Glutamatergic neuron (in vitro differentiated cells): Measurements from ENCODE around the gene PAAF1. TPM values are rescaled to one million over a fixed set of nuclear protein-coding genes. Genes with fewer than 3 reads are reported as not detected.

Source experiments
- DNase-seq: peaks from one replicate; pipeline ENCODE4 v3.0.0; 2022
- H3K27ac Mint-ChIP-seq: one replicate; pipeline ENCODE4 v1.8.0; 2020; ENCODE audit warnings: mild to moderate bottlenecking, mixed read lengths, inconsistent platforms; ENCODE audit not compliant: unreplicated experiment
- H3K27me3 Mint-ChIP-seq: one replicate; pipeline ENCODE4 v1.8.0; 2020; ENCODE audit warnings: mild to moderate bottlenecking, moderate library complexity, mixed read lengths, inconsistent platforms; ENCODE audit not compliant: unreplicated experiment
- H3K36me3 Mint-ChIP-seq: one replicate; pipeline ENCODE4 v1.8.0; 2020; ENCODE audit warnings: mild to moderate bottlenecking, mixed read lengths, inconsistent platforms; ENCODE audit not compliant: unreplicated experiment
- H3K4me1 Mint-ChIP-seq: one replicate; pipeline ENCODE4 v1.8.0; 2020; ENCODE audit warnings: mild to moderate bottlenecking, low read depth, mixed read lengths, inconsistent platforms; ENCODE audit not compliant: unreplicated experiment
- H3K4me3 Mint-ChIP-seq: one replicate; pipeline ENCODE4 v1.8.0; 2020; ENCODE audit warnings: mild to moderate bottlenecking, mixed read lengths, inconsistent platforms; ENCODE audit not compliant: unreplicated experiment
- H3K9me3 Mint-ChIP-seq: one replicate; pipeline ENCODE4 v1.8.0; 2020; ENCODE audit warnings: mild to moderate bottlenecking, moderate library complexity, mixed read lengths, inconsistent platforms; ENCODE audit not compliant: unreplicated experiment
- CTCF ChIP-seq: fragments of 200-600 bp; sonication (generic); IDR thresholded peaks from one replicate; pipeline ENCODE4 v1.5.0; 2021; ENCODE audit not compliant: partially characterized antibody, unreplicated experiment
- total RNA-seq: library from RNA; stranded (reverse); fragmentation: NEBNext Ultra II Directional; extraction: Animal tissue kit (Norgen Biotek cat#: 25700); gene quantifications from one replicate; pipeline ENCODE4 v1.2.1, GENCODE V29; 2021; ENCODE audit not compliant: unreplicated experiment

Gene PAAF1
- total RNA-seq, 1 donor from 2014 or later: 24.6 TPM

GRCh38 chr11:73956876-73957653 is 80.3 kb downstream of the PAAF1 start:
- H3K27me3 Mint-ChIP-seq: peaks cover 2% of the 10 kb centered on the region
- no peaks in the 10 kb centered on the region for H3K36me3 Mint-ChIP-seq
- H3K4me3 Mint-ChIP-seq: peak overlapping the region; percentile 47
- peaks cover 18% of the 10 kb centered on the region for H3K4me1 Mint-ChIP-seq
- no peak for TF ChIP-seq CTCF
- peaks cover 7% of the 10 kb centered on the region for H3K9me3 Mint-ChIP-seq
- peak; percentile 43 for DNase-seq
- no peak overlapping the region for H3K27ac Mint-ChIP-seq

GRCh38 chr11:73957654-73958361 is 81.0 kb downstream of the PAAF1 start:
- H3K36me3 Mint-ChIP-seq: no peaks in the 10 kb centered on the region
- peak overlapping the region; percentile 47 for H3K4me3 Mint-ChIP-seq
- no peak overlapping the region for H3K27ac Mint-ChIP-seq
- no peak for TF ChIP-seq CTCF
- H3K9me3 Mint-ChIP-seq: peaks cover 5% of the 10 kb centered on the region
- H3K27me3 Mint-ChIP-seq: peaks cover 4% of the 10 kb centered on the region
- H3K4me1 Mint-ChIP-seq: peaks cover 18% of the 10 kb centered on the region
- no peak for DNase-seq

- Mint-ChIP-seq H3K4me1 (peaks cover 18% of the 10 kb centered on the region), H3K9me3 (peaks cover 3% of the 10 kb centered on the region), H3K4me3 (no peak overlapping the region), H3K27me3 (peaks cover 4% of the 10 kb centered on the region), H3K27ac (no peak overlapping the region), H3K36me3 (no peaks in the 10 kb centered on the region)
- no peak for TF ChIP-seq CTCF
- DNase-seq: no peak
These were observed 81.8 kb downstream of the PAAF1 start for GRCh38 chr11:73958521-73959141.

GRCh38 chr11:73961321-73961720 is 84.5 kb downstream of the PAAF1 start:
- Mint-ChIP-seq H3K36me3 (no peaks in the 10 kb centered on the region), H3K4me3 (no peak overlapping the region), H3K27me3 (peaks cover 5% of the 10 kb centered on the region), H3K9me3 (peaks cover under 1% of the 10 kb centered on the region), H3K4me1 (peaks cover 25% of the 10 kb centered on the region), H3K27ac (no peak overlapping the region)
- DNase-seq: no peak
- no peak for TF ChIP-seq CTCF
